ENCODE measurements around the gene SLC38A6. TPM values are rescaled to one million over a fixed set of nuclear protein-coding genes. Genes with fewer than 3 reads are reported as not detected.

The SLC38A6 gene
- total and polyA plus RNA-seq, 9 donors: 6.8 to 18.7 (median 15.1) TPM

- WGBS, 3 donors: 81 to 93% (median 92%) methylated on average over 3 of the region's 3 CpGs
- H3K27me3 ChIP-seq: no peaks in the 10 kb centered on the region
- no peak overlapping the region for H3K4me3 ChIP-seq
- no peaks in the 10 kb centered on the region for H3K36me3 ChIP-seq
- no peak for DNase-seq
- no peaks in the 10 kb centered on the region for H3K9me3 ChIP-seq
- intact Hi-C loops (cut with DNase I): loop anchor here in 1 of 4 donors (5.0 kb wide), 1 partner anchor 406 kb away; no protein-coding TSS in a partner anchor
- H3K4me1 ChIP-seq (ENCODE audit: insufficient read depth): no peaks in the 10 kb centered on the region
- H3K27ac ChIP-seq: no peak overlapping the region
- TF ChIP-seq, protein P1, sequence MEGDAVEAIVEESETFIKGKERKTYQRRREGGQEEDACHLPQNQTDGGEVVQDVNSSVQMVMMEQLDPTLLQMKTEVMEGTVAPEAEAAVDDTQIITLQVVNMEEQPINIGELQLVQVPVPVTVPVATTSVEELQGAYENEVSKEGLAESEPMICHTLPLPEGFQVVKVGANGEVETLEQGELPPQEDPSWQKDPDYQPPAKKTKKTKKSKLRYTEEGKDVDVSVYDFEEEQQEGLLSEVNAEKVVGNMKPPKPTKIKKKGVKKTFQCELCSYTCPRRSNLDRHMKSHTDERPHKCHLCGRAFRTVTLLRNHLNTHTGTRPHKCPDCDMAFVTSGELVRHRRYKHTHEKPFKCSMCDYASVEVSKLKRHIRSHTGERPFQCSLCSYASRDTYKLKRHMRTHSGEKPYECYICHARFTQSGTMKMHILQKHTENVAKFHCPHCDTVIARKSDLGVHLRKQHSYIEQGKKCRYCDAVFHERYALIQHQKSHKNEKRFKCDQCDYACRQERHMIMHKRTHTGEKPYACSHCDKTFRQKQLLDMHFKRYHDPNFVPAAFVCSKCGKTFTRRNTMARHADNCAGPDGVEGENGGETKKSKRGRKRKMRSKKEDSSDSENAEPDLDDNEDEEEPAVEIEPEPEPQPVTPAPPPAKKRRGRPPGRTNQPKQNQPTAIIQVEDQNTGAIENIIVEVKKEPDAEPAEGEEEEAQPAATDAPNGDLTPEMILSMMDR (IDR thresholded peaks at IDR 0.05): no peak
- TF ChIP-seq POLR2A (IDR thresholded peaks at IDR 0.05): no peak
- TF ChIP-seq EP300 (IDR thresholded peaks at IDR 0.05): no peak
Observed at GRCh38 chr14:61033054-61033453, 52.0 kb downstream of the SLC38A6 start.

DNA sequence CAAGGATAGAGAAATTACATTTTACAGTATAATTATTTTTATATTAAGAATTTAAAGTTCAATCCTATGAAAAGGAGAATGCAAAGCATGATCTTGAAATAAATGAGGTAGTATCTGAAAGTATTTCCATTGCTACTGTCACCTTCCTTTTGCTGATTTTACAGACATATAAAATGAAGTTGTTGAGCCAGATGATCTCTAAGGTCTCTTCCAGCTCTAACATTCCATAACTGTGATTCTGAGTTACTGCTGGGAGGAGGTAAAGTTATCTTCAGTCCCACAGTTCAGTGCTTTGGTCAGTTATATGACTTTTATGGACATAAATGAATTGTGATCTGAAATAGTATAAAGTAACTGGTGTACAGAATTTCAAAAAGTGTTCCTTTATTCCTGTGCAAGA is 52.8 kb downstream of the SLC38A6 start:
- H3K4me1 ChIP-seq (ENCODE audit: insufficient read depth): no peaks in the 10 kb centered on the region
- H3K27ac ChIP-seq: no peak overlapping the region
- H3K27me3 ChIP-seq: no peaks in the 10 kb centered on the region
- no peak for DNase-seq
- intact Hi-C loops (cut with DNase I): loop anchor here in 1 of 4 donors (5.0 kb wide), 1 partner anchor 407 kb away; no protein-coding TSS in a partner anchor
- H3K4me3 ChIP-seq: no peak overlapping the region
- no peaks in the 10 kb centered on the region for H3K9me3 ChIP-seq
- TF ChIP-seq, protein P1 (IDR thresholded peaks at IDR 0.05): no peak
- TF ChIP-seq EP300 (IDR thresholded peaks at IDR 0.05) (no peak), POLR2A (IDR thresholded peaks at IDR 0.05) (no peak)
- no peaks in the 10 kb centered on the region for H3K36me3 ChIP-seq

DNA sequence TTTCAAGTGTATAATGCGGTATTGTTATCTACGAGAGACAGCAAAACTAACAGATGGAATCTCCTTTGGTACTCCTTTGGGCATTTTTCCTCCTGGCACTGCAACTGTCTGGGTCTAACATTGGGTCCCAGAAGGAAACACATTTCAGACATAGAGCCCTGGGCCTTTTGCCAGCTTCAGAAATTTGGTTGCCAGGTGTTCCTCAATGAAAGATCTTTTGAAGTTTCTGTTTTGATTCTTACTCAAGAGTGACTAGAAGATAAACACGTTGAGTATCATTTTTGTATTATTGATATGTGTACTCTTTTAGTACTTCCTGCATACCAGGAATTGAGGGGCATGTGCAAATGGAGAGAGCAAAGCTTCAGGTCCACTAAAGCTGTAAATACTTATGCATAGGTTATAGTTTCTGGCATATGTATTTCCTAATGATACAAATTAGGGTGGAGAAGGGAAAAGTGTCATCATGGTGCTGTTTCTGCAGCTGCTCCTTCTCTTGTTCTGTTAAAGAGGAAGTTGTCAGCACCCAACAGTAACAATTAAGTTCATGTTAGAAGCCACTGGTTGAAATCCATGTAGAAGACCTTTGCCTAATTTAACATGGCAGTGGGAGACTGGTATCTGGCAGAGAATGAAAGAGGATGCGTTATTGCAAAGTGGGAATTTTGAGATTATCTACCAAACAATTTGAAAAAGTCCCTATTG is 53.5 kb downstream of the SLC38A6 start:
- intact Hi-C loops (cut with DNase I): loop anchor here in 1 of 4 donors (5.0 kb wide), 1 partner anchor 407 kb away; no protein-coding TSS in a partner anchor

DNA sequence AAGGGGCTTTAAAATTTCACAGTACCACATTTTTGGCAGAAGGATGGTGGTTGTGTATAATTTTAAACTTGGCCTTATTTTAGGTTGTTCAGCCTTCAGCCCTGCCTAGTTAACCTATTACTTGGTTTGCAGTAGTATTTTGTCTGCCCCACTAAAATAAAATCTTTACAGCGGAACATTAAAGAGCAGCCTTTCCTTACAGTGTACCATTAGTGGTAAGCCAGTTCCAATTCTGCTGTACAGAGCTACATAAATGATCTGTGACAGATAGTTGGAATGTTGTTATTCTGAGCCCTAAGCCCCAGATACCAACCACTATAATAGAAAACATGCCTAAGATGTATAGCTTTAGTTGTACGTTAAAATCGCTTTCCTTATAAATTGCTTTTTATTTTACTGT is 56.2 kb downstream of the SLC38A6 start:
- 72 to 83% (median 78%) methylated on average over 3 of the region's 3 CpGs for WGBS, 3 donors
- intact Hi-C loops (cut with DNase I): no loop called here
- Histone ChIP-seq H3K27ac (no peak overlapping the region), H3K36me3 (no peaks in the 10 kb centered on the region), H3K9me3 (no peaks in the 10 kb centered on the region), H3K4me1 (ENCODE audit: insufficient read depth) (no peaks in the 10 kb centered on the region), H3K27me3 (no peaks in the 10 kb centered on the region), H3K4me3 (no peak overlapping the region)
- no peak for TF ChIP-seq POLR2A (IDR thresholded peaks at IDR 0.05)
- no peak for TF ChIP-seq EP300 (IDR thresholded peaks at IDR 0.05)
- TF ChIP-seq, protein P1 (IDR thresholded peaks at IDR 0.05): no peak
- no peak for DNase-seq

More for the DNA sequence above, 53.5 kb downstream of the SLC38A6 start:
- TF ChIP-seq POLR2A (IDR thresholded peaks at IDR 0.05): no peak
- no peaks in the 10 kb centered on the region for H3K36me3 ChIP-seq
- no peaks in the 10 kb centered on the region for H3K27me3 ChIP-seq
- no peak overlapping the region for H3K4me3 ChIP-seq
- 66 to 78% (median 77%) methylated on average over 4 of the region's 4 CpGs for WGBS, 3 donors
- no peaks in the 10 kb centered on the region for H3K4me1 ChIP-seq (ENCODE audit: insufficient read depth)
- no peak for DNase-seq
- no peak overlapping the region for H3K27ac ChIP-seq
- no peaks in the 10 kb centered on the region for H3K9me3 ChIP-seq

- WGBS, 3 donors: 82 to 86% (median 86%) methylated on average over 3 of the region's 3 CpGs
- Histone ChIP-seq H3K9me3 (no peaks in the 10 kb centered on the region), H3K4me3 (no peak overlapping the region), H3K4me1 (ENCODE audit: insufficient read depth) (no peaks in the 10 kb centered on the region), H3K27me3 (no peaks in the 10 kb centered on the region), H3K36me3 (no peaks in the 10 kb centered on the region), H3K27ac (no peak overlapping the region)
- no peak for DNase-seq
- intact Hi-C loops (cut with DNase I): no loop called here
- TF ChIP-seq, protein P1 (IDR thresholded peaks at IDR 0.05): no peak
- TF ChIP-seq POLR2A (IDR thresholded peaks at IDR 0.05) (no peak), EP300 (IDR thresholded peaks at IDR 0.05) (no peak)
Observed at GRCh38 chr14:61041704-61042103, 60.7 kb downstream of the SLC38A6 start.
